Activated naive CD8-positive, alpha-beta T cell (primary cell): ENCODE data around the gene PRG3.

Experiments
- H3K27ac Mint-ChIP-seq: one replicate; pipeline ENCODE4 v1.8.0; 2021; ENCODE audit warnings: mixed read lengths
- H3K27me3 Mint-ChIP-seq: one replicate; pipeline ENCODE4 v1.8.0; 2021; ENCODE audit warnings: mixed read lengths
- H3K36me3 Mint-ChIP-seq: one replicate; pipeline ENCODE4 v1.8.0; 2021; ENCODE audit warnings: mixed read lengths
- H3K4me1 Mint-ChIP-seq: one replicate; pipeline ENCODE4 v1.8.0; 2021; ENCODE audit warnings: low read depth, mixed read lengths
- H3K4me3 Mint-ChIP-seq: one replicate; pipeline ENCODE4 v1.8.0; 2021; ENCODE audit warnings: mild to moderate bottlenecking, mixed read lengths
- H3K9me3 Mint-ChIP-seq: one replicate; pipeline ENCODE4 v1.8.0; 2021; ENCODE audit warnings: low read depth, mixed read lengths

The PRG3 gene

DNA sequence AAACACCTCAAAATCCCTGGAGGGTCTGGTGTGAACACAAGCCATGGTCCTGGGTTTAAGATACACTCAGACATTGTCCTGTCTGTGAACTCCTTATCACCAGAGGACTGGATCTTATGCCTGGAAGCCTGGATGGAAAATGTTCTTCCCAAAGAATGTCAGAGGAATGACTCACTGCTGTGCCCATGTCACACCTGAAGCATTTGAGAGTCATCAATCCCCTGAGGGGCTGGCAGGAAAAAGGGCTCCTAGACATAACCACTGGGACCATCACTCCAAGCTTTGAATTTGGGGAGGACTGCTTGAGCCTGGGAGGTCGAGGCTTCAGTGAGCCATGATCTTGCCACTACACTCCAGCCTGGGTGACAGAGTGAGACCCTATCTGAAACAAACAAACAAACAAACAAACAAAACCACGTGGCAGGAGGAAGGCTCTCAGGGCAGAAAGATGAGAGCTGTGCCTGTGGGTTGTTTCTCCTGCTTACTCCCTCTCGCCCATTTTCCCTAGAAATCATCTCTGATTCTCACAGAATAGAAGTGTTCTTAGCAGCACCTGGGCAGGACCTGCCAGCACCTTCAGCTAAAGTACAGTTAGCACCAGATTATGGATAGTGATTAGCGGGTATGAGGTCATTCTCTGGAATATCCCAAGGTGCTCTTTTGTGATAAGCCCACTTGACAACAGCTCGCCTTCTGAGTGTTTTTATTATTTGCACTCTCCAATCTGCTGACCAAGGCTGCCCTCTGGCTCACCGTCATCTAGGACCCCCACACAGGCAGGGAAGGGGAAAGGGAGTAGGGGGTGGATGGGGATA lies 21.4 kb upstream of the PRG3 start:
- no peak overlapping the region for H3K4me3 Mint-ChIP-seq
- H3K36me3 Mint-ChIP-seq: peaks cover 29% of the 10 kb centered on the region
- peaks cover 29% of the 10 kb centered on the region for H3K4me1 Mint-ChIP-seq
- no peaks in the 10 kb centered on the region for H3K27me3 Mint-ChIP-seq
- H3K9me3 Mint-ChIP-seq: no peaks in the 10 kb centered on the region
- no peak overlapping the region for H3K27ac Mint-ChIP-seq

DNA sequence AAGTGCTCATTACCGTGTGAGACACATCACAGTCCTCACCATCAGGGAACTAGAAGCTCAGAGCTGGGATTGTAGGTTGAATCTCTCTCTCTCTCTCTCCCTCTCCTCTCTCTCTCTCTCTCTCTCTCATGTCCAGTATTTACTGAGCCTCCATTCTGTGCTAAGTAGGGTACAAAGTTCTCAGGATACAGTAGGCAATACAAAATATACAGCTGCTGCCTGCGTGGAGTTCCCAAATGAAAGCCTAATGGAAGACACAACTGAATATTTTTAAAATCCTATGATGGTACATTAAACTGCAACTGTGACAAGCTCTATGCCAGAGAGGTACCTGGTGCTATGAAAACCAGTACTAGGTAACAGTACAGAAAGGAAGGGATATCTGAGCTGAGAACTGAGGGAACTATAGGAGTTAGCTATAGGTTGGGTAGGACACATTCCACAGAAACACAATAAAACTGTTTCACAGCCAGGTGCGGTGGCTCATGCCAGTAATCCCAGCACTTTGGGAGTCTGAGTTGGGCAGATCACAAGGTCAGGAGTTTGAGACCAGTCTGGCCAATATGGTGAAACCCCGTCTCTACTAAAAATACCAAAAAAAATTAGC lies 19.1 kb upstream of the PRG3 start:
- Mint-ChIP-seq H3K27ac (no peak overlapping the region), H3K9me3 (no peaks in the 10 kb centered on the region), H3K36me3 (peaks cover 9% of the 10 kb centered on the region), H3K4me3 (no peak overlapping the region), H3K4me1 (peaks cover 6% of the 10 kb centered on the region), H3K27me3 (no peaks in the 10 kb centered on the region)

DNA sequence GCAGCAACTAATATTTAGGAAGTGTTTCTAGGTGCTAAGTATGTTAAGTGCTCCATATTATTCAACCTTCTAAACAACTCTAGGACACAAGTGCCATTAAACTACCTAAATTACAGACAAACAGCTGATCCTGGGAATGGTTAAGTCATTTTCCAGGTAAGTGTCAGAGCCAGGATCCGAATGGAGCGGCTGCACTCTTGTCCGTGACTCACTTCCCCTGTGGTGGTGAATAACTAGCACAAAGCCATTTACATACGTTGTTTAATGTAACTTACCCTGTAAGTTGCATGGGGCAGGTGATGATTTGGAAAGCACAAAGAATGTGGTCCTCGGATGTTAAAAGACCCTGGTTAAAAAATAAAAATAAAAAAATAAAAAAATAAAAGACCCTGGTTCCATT lies 18.3 kb upstream of the PRG3 start:
- no peaks in the 10 kb centered on the region for H3K27me3 Mint-ChIP-seq
- peaks cover 7% of the 10 kb centered on the region for H3K36me3 Mint-ChIP-seq
- no peak overlapping the region for H3K4me3 Mint-ChIP-seq
- H3K4me1 Mint-ChIP-seq: peaks cover 4% of the 10 kb centered on the region
- H3K9me3 Mint-ChIP-seq: no peaks in the 10 kb centered on the region
- H3K27ac Mint-ChIP-seq: no peak overlapping the region

DNA sequence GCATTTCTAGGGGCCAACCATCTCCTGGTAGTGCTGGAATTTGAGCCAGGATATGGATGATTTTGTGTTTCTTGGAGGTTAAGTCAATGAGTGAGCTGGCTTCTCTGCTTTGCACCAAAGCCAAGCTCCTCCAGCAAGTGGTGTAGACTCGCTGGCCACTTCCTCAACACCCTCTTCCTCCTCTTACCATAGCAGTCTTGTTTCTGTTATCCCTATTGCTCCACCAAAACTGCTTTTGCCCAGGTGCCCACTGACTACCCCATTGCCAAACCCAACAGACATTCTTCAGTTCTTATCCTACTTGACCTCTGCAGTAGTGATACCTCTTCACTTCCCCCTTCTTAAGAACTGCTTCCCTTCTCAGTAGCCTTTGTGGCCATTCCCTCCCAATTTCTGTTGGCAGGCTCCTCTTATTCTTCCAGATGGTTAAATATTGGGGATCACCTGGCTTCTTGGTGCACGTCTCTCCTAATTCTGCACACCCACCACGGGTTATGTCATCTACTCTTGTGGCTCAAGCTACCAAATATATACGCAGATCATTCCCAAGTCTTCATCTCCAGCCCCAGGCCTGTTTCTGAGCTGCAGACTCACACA lies 16.5 kb upstream of the PRG3 start:
- Mint-ChIP-seq H3K27ac (no peak overlapping the region), H3K36me3 (peaks cover 2% of the 10 kb centered on the region), H3K27me3 (no peaks in the 10 kb centered on the region), H3K4me1 (no peaks in the 10 kb centered on the region), H3K4me3 (no peak overlapping the region), H3K9me3 (no peaks in the 10 kb centered on the region)

DNA sequence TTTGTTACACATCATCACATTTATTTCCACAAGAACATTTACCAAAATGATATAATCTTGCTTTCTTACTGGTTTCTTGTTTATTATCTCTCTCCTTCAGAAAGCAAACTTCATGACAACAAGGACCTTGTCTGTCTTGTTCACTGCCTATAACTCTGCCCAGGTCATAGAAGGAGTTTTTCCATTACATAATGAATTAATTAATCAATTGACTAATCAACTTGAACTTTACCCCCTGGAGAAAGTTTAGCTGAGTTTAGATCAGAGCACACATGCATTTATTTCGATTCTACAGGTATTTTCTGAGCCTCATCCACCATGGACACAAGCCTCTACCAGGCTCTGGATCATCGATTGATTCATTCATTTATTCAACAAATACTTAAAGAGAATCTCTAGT lies 15.8 kb upstream of the PRG3 start:
- peaks cover 4% of the 10 kb centered on the region for H3K36me3 Mint-ChIP-seq
- no peaks in the 10 kb centered on the region for H3K9me3 Mint-ChIP-seq
- H3K27me3 Mint-ChIP-seq: no peaks in the 10 kb centered on the region
- no peak overlapping the region for H3K4me3 Mint-ChIP-seq
- no peak overlapping the region for H3K27ac Mint-ChIP-seq
- no peaks in the 10 kb centered on the region for H3K4me1 Mint-ChIP-seq

DNA sequence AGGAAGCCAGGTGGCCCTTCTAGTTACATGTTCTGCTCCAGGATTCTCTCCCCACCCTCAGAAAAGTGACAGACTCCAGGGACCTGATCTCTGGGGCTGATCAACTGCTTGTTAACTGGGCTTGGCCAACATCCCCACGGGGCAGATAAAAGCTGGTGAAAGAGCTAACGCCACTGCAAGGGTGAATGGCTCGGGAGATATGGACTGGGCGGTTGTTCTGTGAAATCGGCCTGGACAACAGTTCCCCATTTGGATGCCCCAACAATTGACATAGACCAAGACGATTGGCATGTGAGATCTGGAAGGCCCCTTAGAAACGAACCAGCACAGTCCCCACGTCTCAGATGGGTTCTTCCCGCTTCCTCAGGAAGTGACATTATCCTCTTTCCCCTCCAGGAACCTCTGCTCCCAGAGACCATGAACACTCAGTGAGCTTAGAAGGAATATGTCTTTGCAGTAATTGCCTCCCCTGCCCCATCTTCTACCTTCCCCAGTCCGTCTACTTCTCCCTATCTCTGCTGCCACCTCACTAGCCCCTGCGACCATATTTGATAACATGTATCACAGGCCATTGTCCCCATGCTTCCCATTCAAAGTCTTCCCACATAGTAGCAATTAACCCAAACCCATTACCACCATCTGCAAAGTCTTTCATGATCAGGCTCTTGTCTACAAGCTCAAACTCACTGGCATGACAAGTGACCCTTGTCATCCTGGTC lies 15.1 kb upstream of the PRG3 start:
- Mint-ChIP-seq H3K36me3 (peaks cover 2% of the 10 kb centered on the region), H3K27me3 (no peaks in the 10 kb centered on the region), H3K4me3 (no peak overlapping the region), H3K4me1 (no peaks in the 10 kb centered on the region), H3K27ac (no peak overlapping the region), H3K9me3 (no peaks in the 10 kb centered on the region)

DNA sequence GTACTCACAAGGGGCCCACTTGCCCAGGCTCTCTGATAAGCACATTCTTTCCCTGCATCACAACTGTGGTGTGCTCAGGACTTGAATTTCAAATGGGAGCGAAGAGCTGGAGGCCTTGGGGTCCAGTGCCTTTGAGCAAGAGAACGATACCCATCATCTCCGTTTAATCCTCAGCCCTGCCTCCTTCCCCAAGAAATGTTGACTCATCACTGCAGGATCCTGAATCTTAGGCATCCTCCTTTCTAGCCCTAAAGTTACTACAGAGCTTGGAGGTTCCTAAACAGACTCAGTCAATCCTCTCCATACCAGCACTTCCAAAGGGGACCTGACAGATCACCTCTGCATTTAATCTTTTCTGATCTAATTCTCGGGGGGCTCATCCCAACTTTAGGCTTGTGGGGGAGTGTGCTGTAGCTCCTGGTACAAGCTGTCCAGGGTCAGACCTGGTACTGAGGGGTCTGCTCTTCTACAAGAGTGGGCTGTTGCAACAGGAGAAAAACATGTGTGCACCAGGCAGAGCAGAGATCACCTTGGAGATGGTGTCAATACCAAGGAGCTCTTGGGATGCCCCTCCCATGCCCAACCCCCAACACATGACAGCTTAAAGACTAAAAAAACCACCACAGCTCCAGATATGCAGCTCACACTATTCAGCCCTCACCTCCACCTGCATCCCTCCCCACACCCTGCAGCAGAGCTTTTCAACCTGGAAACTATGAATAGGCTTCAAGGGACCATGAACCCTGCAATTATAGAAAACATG lies 13.4 kb upstream of the PRG3 start:
- H3K27ac Mint-ChIP-seq: no peak overlapping the region

DNA sequence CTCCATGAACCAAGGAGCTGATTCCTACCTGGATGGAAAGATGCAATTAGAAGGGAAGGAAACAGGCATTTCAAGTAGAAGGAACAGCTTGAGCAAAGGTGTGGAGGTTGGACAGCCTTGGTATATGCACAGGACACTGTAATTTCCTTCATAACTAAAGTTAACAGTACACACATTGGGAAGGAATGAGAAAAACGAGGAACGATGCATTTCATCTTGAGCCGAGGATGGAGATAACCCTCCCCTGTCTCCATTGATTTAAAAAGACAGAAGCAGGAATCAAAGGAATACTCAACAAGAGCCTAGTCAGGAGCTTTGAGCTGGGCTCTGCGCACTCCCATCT lies 11.8 kb upstream of the PRG3 start:
- no peak overlapping the region for H3K4me3 Mint-ChIP-seq
- H3K36me3 Mint-ChIP-seq: peaks cover 2% of the 10 kb centered on the region
- no peak overlapping the region for H3K27ac Mint-ChIP-seq
- H3K4me1 Mint-ChIP-seq: no peaks in the 10 kb centered on the region
- H3K27me3 Mint-ChIP-seq: no peaks in the 10 kb centered on the region
- no peaks in the 10 kb centered on the region for H3K9me3 Mint-ChIP-seq

More for the DNA sequence above, 13.4 kb upstream of the PRG3 start:
- Mint-ChIP-seq H3K27me3 (no peaks in the 10 kb centered on the region), H3K9me3 (no peaks in the 10 kb centered on the region), H3K4me1 (no peaks in the 10 kb centered on the region), H3K4me3 (no peak overlapping the region), H3K36me3 (peaks cover 2% of the 10 kb centered on the region)

DNA sequence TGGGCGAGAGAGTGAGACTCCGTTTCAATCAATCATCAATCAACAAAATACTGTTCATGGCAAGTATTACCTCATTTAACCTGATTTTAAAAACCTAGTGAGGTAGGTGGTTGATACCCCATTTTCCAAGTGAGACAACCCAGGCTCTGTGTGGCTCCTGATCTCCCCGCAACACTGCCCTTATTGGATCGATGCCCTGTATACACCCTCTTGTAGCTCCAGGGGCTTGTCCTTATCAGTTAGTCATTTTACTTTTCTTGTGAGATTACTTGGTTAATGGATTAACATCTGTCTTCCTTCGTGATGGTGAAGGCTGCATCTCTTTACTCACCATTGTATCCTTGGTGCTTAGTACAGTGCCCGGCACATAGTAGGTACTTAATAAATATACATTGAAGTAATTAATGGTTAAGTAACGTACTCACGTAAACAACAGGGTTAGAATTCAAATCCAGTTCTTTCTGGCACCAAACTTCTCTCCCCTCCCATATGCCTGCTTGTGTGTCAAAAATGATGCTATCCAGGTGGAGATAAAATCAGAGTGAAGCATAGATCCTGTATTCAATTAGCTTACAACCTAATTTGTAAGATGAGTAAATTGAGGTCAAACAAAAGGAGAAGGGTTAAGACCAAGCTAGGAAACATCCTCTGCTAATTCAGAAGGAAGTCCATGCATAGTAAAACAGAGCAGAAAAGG lies 11.3 kb upstream of the PRG3 start:
- H3K36me3 Mint-ChIP-seq: peaks cover 2% of the 10 kb centered on the region
- no peak overlapping the region for H3K4me3 Mint-ChIP-seq
- H3K4me1 Mint-ChIP-seq: no peaks in the 10 kb centered on the region
- no peaks in the 10 kb centered on the region for H3K27me3 Mint-ChIP-seq
- no peak overlapping the region for H3K27ac Mint-ChIP-seq
- H3K9me3 Mint-ChIP-seq: no peaks in the 10 kb centered on the region

DNA sequence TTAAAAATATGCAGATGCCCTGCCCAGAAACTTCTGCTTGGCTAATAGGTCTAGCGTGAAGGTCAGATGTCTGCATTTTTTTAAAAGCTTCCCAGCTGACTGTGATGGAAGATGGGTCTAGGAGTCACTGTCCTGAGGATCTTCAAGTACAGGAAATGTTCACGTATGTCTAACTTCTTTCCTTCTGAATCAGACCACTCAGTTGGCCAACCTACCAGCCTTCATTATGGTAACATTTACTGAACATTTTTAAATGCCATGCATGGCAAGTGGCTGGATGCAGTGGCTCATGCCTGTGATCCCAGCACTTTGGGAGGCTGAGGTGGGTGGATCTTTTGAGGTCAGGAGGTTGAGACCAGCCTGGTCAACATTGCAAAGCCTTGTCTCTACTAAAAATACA lies 10.6 kb upstream of the PRG3 start:
- H3K4me1 Mint-ChIP-seq: no peaks in the 10 kb centered on the region
- H3K27me3 Mint-ChIP-seq: no peaks in the 10 kb centered on the region
- no peak overlapping the region for H3K27ac Mint-ChIP-seq
- H3K4me3 Mint-ChIP-seq: no peak overlapping the region
- H3K36me3 Mint-ChIP-seq: peaks cover 3% of the 10 kb centered on the region
- H3K9me3 Mint-ChIP-seq: no peaks in the 10 kb centered on the region

DNA sequence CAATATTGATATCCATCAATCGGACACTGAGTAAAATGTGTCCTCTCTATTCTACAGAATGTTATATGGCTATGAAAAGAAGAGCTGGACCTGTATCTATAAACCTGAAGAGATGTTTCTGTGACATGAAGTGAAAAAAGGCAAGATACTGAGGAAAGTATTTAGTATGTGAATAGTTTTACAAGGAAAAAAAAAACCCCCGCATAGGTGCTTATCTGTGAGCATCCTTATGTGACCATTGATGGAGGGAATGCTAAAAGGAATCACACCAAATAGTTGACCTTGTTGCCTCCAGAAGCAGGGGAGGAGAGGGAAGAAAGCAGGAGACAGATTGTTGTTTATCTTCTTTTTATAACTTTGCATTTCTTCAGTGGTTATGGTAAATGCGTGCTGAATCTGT lies 10.2 kb upstream of the PRG3 start:
- Mint-ChIP-seq H3K27ac (no peak overlapping the region), H3K9me3 (no peaks in the 10 kb centered on the region), H3K27me3 (no peaks in the 10 kb centered on the region), H3K4me1 (no peaks in the 10 kb centered on the region), H3K36me3 (peaks cover 5% of the 10 kb centered on the region), H3K4me3 (no peak overlapping the region)

DNA sequence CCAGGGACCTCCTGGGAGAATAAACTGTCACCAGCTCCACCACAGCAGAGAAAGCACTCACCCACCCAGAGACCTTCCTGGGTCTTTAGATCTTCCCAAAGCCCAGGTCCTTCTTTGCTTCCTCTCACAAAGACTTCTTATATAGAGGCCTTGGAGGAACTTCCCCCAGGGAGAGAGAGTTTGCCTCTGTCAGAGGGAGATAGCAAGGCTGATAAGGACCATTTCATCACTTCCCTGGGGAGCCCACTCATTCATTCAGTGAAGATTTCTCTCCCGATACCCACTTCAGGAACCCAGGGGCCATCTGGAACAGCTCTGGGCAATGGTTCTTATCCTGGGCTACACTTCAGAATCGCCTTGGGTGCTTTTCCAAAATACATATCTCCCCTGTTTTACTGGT lies 9.6 kb upstream of the PRG3 start, which contains the start of gene PRG2:
TSS of gene PRG2 (minus strand) at position 116 of the 400 bp plus-strand sequence. CDS start 706 bp downstream, outside the sequence.
- peaks cover 5% of the 10 kb centered on the region for H3K36me3 Mint-ChIP-seq
- H3K9me3 Mint-ChIP-seq: no peaks in the 10 kb centered on the region
- no peak within 1 kb of the TSS for H3K27ac Mint-ChIP-seq
- no peak within 1 kb of the TSS for H3K4me3 Mint-ChIP-seq
- no peaks in the 10 kb centered on the region for H3K4me1 Mint-ChIP-seq
- H3K27me3 Mint-ChIP-seq: no peaks in the 10 kb centered on the region

DNA sequence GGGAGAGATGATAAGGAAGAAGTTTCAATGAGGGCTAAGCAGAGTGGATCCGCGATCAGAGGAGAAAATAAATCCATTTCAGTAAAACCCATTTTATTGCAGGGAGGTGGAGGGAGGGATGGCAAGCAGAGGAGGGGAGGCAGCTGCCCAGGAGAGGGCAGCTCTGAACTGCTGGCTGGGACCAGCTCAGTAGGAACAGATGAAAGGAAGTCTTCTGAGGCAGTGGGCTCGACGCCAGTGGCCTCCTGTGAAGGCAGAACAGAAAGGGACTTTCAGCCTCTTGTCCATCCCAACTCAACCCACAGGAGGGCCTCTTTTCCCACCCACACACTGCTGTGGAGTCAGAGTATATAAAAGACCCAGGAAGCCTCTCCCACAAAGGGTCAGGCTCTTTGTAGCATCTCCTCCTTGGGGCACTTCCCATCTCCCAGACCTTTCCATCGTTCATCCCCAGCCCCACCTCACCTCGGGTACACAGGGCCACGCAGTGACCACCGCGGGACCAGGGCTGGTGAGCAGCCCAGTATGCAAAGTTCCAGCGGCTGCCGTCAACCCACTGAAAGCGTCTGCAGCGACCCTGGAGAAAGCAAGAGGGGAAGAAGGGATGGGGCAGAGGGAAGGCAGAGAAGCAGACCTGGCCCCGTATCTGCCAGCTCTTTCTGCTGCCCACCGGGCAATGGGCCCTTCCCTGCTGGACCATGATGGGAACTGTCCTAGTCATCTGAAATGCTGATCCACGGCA lies 6.5 kb upstream of the PRG3 start:
- peaks cover 5% of the 10 kb centered on the region for H3K36me3 Mint-ChIP-seq
- no peak overlapping the region for H3K4me3 Mint-ChIP-seq
- H3K27me3 Mint-ChIP-seq: no peaks in the 10 kb centered on the region
- no peaks in the 10 kb centered on the region for H3K4me1 Mint-ChIP-seq
- no peaks in the 10 kb centered on the region for H3K9me3 Mint-ChIP-seq
- H3K27ac Mint-ChIP-seq: no peak overlapping the region
